HG03439 (cell line): Measurements from ENCODE around the gene KCNJ16.
A peak's percentile ranks its signal among the peaks of the same experiment; 100 is the strongest.

ENCODE experiments used
- ATAC-seq: cut with Tn5 transposase; IDR thresholded peaks from one replicate; pipeline ENCODE4 v1.9.1; 2021; ENCODE audit warnings: mild to moderate bottlenecking, moderate library complexity; ENCODE audit not compliant: unreplicated experiment

Gene KCNJ16

GRCh38 chr17:70124723-70125122, 49.7 kb downstream of the KCNJ16 start:
- no peak for ATAC-seq

GRCh38 chr17:70127221-70127873, 52.3 kb downstream of the KCNJ16 start:
- no peak for ATAC-seq

- ATAC-seq = no peak
These were observed 53.8 kb downstream of the KCNJ16 start for GRCh38 chr17:70128727-70129238.

- ATAC-seq = no peak
These were observed 55.3 kb downstream of the KCNJ16 start for GRCh38 chr17:70130289-70130688.

- no peak for ATAC-seq
These were observed 57.5 kb downstream of the KCNJ16 start for GRCh38 chr17:70132505-70132904.

- ATAC-seq = no peak
These were observed 59.0 kb downstream of the KCNJ16 start for GRCh38 chr17:70134042-70134441.

- no peak for ATAC-seq
These were observed 59.8 kb downstream of the KCNJ16 start for GRCh38 chr17:70134777-70135176.

- no peak for ATAC-seq
These were observed 61.1 kb downstream of the KCNJ16 start for GRCh38 chr17:70136131-70136530.

GRCh38 chr17:70137451-70138230, 62.6 kb downstream of the KCNJ16 start:
- peak; percentile 99 for ATAC-seq

GRCh38 chr17:70138291-70138865, 63.4 kb downstream of the KCNJ16 start:
- no peak for ATAC-seq

- ATAC-seq = no peak
These were observed 64.5 kb downstream of the KCNJ16 start for GRCh38 chr17:70139449-70139993.

GRCh38 chr17:70144260-70144846, 69.3 kb downstream of the KCNJ16 start:
- no peak for ATAC-seq

GRCh38 chr17:70153210-70153609, 78.2 kb downstream of the KCNJ16 start:
- ATAC-seq = no peak

GRCh38 chr17:70157151-70157550, 82.1 kb downstream of the KCNJ16 start:
- no peak for ATAC-seq

GRCh38 chr17:70158180-70158579, 83.2 kb downstream of the KCNJ16 start:
- ATAC-seq = no peak

GRCh38 chr17:70158591-70158990, 83.6 kb downstream of the KCNJ16 start:
- ATAC-seq = no peak

GRCh38 chr17:70159980-70160379, 85.0 kb downstream of the KCNJ16 start:
- ATAC-seq = no peak

- no peak for ATAC-seq
These were observed 86.5 kb downstream of the KCNJ16 start for GRCh38 chr17:70161519-70161918.

GRCh38 chr17:70165383-70165782, 90.4 kb downstream of the KCNJ16 start:
- ATAC-seq = no peak

- no peak for ATAC-seq
These were observed 91.6 kb downstream of the KCNJ16 start for GRCh38 chr17:70166615-70167014.
